HCT116 (cell line): ENCODE data around the gene NEUROG1. TPM values are rescaled to one million over a fixed set of nuclear protein-coding genes. Genes with fewer than 3 reads are reported as not detected.

Source experiments
- ATAC-seq: fragments of 200-7000 bp; cut with Tn5 transposase; 2 replicates; pipeline ENCODE4 v1.9.1; 2020; ENCODE audit warnings: mild to moderate bottlenecking, moderate library complexity
- BruUV-seq: library from RNA; stranded (reverse); fragments of 400-500 nt; replicated peaks from 2 replicates; lab custom pipeline; 2021; lab: Mats Ljungman, UMichigan
- CTCF ChIA-PET: fragments of 300-600 bp; sonication (Branson Sonifier 250); formaldehyde crosslinking; loops from one replicate; lab custom pipeline; 2021; ENCODE audit warnings: antibody characterized with exemption; lab: Charles Lee
- POLR2A ChIA-PET: fragments of 300-600, 350-600 bp; sonication (Branson Sonifier 250); formaldehyde crosslinking; loops from one replicate; lab custom pipeline; 2021; ENCODE audit warnings: antibody characterized with exemption; lab: Charles Lee
- RAD21 ChIA-PET, 2 experiments: fragments of 300-600 bp; sonication (Branson Sonifier 250); formaldehyde crosslinking; loops; one replicate each; lab custom pipeline; 2023; ENCODE audit warnings: low total read pairs in 2 of 2; ENCODE audit not compliant: uncharacterized antibody in 2 of 2, unreplicated experiment in 2 of 2, low non-redundant PET in 1 of 2; lab: Charles Lee
- DNase-seq: peaks from one replicate; pipeline ENCODE4 v3.0.0-alpha.2; 2010; ENCODE audit warnings: low read depth, low spot score
- H2AFZ ChIP-seq: fragments of 200-600 bp; shearing (Covaris generic), sonication (generic); 2 replicates; pipeline ENCODE4 v1.6.1; 2017; ENCODE audit warnings: low read depth, mixed run types, mixed read lengths, antibody characterized with exemption, low read length; ENCODE audit not compliant: poor library complexity, severe bottlenecking
- H3K27ac ChIP-seq: 2 replicates; pipeline ENCODE4 v1.5.1; 2012; ENCODE audit warnings: low read depth, low read length
- H3K27me3 ChIP-seq: fragments of 200-600 bp; sonication (generic); 2 replicates; pipeline ENCODE4 v1.6.1; 2016; ENCODE audit warnings: mixed run types, low read length, mixed read lengths; ENCODE audit not compliant: insufficient read depth
- H3K36me3 ChIP-seq, 2 experiments: fragments of 200-500 bp in 1 of 2; fragments of 200-600 bp in 1 of 2; sonication (Bioruptor generic) in 1 of 2; sonication (generic) in 1 of 2; 2 replicates each; pipeline versions ENCODE4 v1.5.1 to v1.6.1; 2014 to 2016; ENCODE audit warnings: low read length in 2 of 2, inconsistent platforms in 1 of 2, mixed read lengths in 1 of 2, mixed run types in 1 of 2; ENCODE audit not compliant: insufficient read depth in 2 of 2, control insufficient read depth in 1 of 2
- H3K4me1 ChIP-seq, 2 experiments: fragments of 200-600 bp in 1 of 2; sonication (generic) in 1 of 2; 2 replicates each; pipeline versions ENCODE4 v1.5.1 to v1.6.1; 2012 to 2017; ENCODE audit warnings: low read length in 2 of 2, inconsistent platforms in 1 of 2, mild to moderate bottlenecking in 1 of 2, mixed read lengths in 1 of 2, mixed run types in 1 of 2, moderate library complexity in 1 of 2; ENCODE audit not compliant: insufficient read depth in 2 of 2, control insufficient read depth in 1 of 2
- H3K4me2 ChIP-seq: fragments of 200-600 bp; sonication (generic); 2 replicates; pipeline ENCODE4 v1.6.1; 2017; ENCODE audit warnings: mixed run types, low read length, mixed read lengths
- H3K4me3 ChIP-seq, 2 experiments: fragments of 200-600 bp in 1 of 2; sonication (generic) in 1 of 2; replicated peaks in 1 of 2; 2 replicates each; pipeline ENCODE4 v1.5.1; 2011 to 2016; ENCODE audit warnings: low read length in 2 of 2, control low read depth in 1 of 2, low read depth in 1 of 2, mild to moderate bottlenecking in 1 of 2, mixed read lengths in 1 of 2, mixed run types in 1 of 2
- H3K79me2 ChIP-seq: fragments of 200-600 bp; sonication (generic); 2 replicates; pipeline ENCODE4 v1.6.1; 2017; ENCODE audit warnings: mild to moderate bottlenecking, mixed run types, low read length, moderate library complexity, mixed read lengths; ENCODE audit not compliant: insufficient read depth
- H3K9ac ChIP-seq: fragments of 200-600 bp; sonication (generic); 2 replicates; pipeline ENCODE4 v1.6.1; 2016; ENCODE audit warnings: low read length, mixed read lengths
- H3K9me2 ChIP-seq: fragments of 200-600 bp; sonication (generic), shearing (Covaris generic); 2 replicates; pipeline ENCODE4 v1.6.1; 2017; ENCODE audit warnings: mixed run types, mild to moderate bottlenecking, moderate library complexity; ENCODE audit not compliant: insufficient read depth
- H3K9me3 ChIP-seq, 2 experiments: fragments of 200-500 bp in 1 of 2; fragments of 200-600 bp in 1 of 2; sonication (Bioruptor generic) in 1 of 2; sonication (generic) in 1 of 2; 2 replicates each; pipeline ENCODE4 v1.6.1; 2014 to 2017; ENCODE audit warnings: low read length in 2 of 2, mixed read lengths in 2 of 2, inconsistent platforms in 1 of 2, low read depth in 1 of 2, mild to moderate bottlenecking in 1 of 2, mixed run types in 1 of 2, moderate library complexity in 1 of 2; ENCODE audit not compliant: control insufficient read depth in 1 of 2, insufficient read depth in 1 of 2
- H4K20me1 ChIP-seq: fragments of 200-600 bp; sonication (generic), shearing (Covaris generic); 2 replicates; pipeline ENCODE4 v1.6.1; 2017; ENCODE audit warnings: mixed run types, mild to moderate bottlenecking, moderate library complexity; ENCODE audit not compliant: insufficient read depth
- CBX3 ChIP-seq: IDR thresholded peaks from 2 replicates; pipeline ENCODE4 v1.6.1; 2012; ENCODE audit warnings: low read depth
- CEBPB ChIP-seq: IDR thresholded peaks from 2 replicates; pipeline ENCODE4 v1.6.1; 2012; ENCODE audit warnings: low read depth
- CTCF ChIP-seq, 3 experiments: fragments of 200-600 bp in 1 of 3; sonication (generic) in 1 of 3; IDR thresholded peaks in 2 of 3; conservative IDR thresholded peaks in 1 of 3; 2 replicates each; pipeline ENCODE4 v1.5.1; 2012 to 2017; ENCODE audit warnings: low read depth in 2 of 3, low read length in 2 of 3, antibody characterized with exemption in 1 of 3, borderline replicate concordance in 1 of 3, control low read depth in 1 of 3, mild to moderate bottlenecking in 1 of 3, mixed read lengths in 1 of 3, mixed run types in 1 of 3, moderate library complexity in 1 of 3; ENCODE audit not compliant: insufficient read depth in 1 of 3
- EGR1 ChIP-seq: IDR thresholded peaks from 2 replicates; pipeline ENCODE4 v1.6.1; 2012; ENCODE audit warnings: low read depth
- EZH2phosphoT487 ChIP-seq: fragments of 200-600 bp; IDR thresholded peaks from 2 replicates; pipeline ENCODE4 v1.6.1; 2018; ENCODE audit warnings: antibody characterized with exemption, borderline replicate concordance
- FOSL1 ChIP-seq: IDR thresholded peaks from 2 replicates; pipeline ENCODE4 v1.6.1; 2012; ENCODE audit warnings: low read depth
- JUND ChIP-seq: IDR thresholded peaks from 2 replicates; pipeline ENCODE4 v1.6.1; 2012
- MAX ChIP-seq: IDR thresholded peaks from 2 replicates; pipeline ENCODE4 v1.6.1; 2012
- POLR2A ChIP-seq: IDR thresholded peaks from 2 replicates; pipeline ENCODE4 v1.7.0; 2011; ENCODE audit warnings: borderline replicate concordance; ENCODE audit not compliant: insufficient read depth, insufficient read length; ENCODE audit errors: extremely low read depth
- POLR2AphosphoS5 ChIP-seq: IDR thresholded peaks from 2 replicates; pipeline ENCODE4 v1.6.1; 2011; ENCODE audit warnings: mild to moderate bottlenecking, low read depth, low read length, moderate library complexity
- RAD21 ChIP-seq: IDR thresholded peaks from 2 replicates; pipeline ENCODE4 v1.6.1; 2012; ENCODE audit warnings: low read depth, mild to moderate bottlenecking
- SIN3A ChIP-seq: IDR thresholded peaks from 2 replicates; pipeline ENCODE4 v1.6.1; 2012; ENCODE audit warnings: low read depth
- SP1 ChIP-seq: IDR thresholded peaks from 2 replicates; pipeline ENCODE4 v1.6.1; 2012; ENCODE audit warnings: low read depth
- TCF7L2 ChIP-seq: IDR thresholded peaks from 2 replicates; pipeline ENCODE4 v1.7.0; 2011; ENCODE audit warnings: borderline replicate concordance, inconsistent platforms; ENCODE audit not compliant: insufficient read depth, insufficient read length; ENCODE audit errors: extremely low read depth
- YY1 ChIP-seq: IDR thresholded peaks from 2 replicates; pipeline ENCODE4 v1.6.1; 2011; ENCODE audit warnings: low read length, low read depth, moderate library complexity, mild to moderate bottlenecking; ENCODE audit not compliant: insufficient replicate concordance; ENCODE audit errors: extremely low read depth
- ZFX ChIP-seq: fragments of 450-650 bp; IDR thresholded peaks from 2 replicates; pipeline ENCODE4 v1.6.1; 2017
- ZNF274 ChIP-seq: fragments of 200-500 bp; sonication (Bioruptor generic); IDR thresholded peaks from 2 replicates; pipeline ENCODE4 v1.6.1; 2014; ENCODE audit warnings: mild to moderate bottlenecking, low read depth, low read length, inconsistent platforms
- intact Hi-C: fragments of 100-400 bp; cut with micrococcal nuclease; formaldehyde crosslinking; loops from 2 replicates; pipeline ENCODE4 v1.10.0; 2022
- total RNA-seq: library from RNA; stranded (reverse); gene quantifications from one replicate; pipeline ENCODE4 v1.2.1, GENCODE V29; 2021; ENCODE audit not compliant: unreplicated experiment
- TF ChIP-seq, protein P1 (sequence below): IDR thresholded peaks from 2 replicates; pipeline ENCODE4 v1.6.1; 2012

Gene NEUROG1
- total RNA-seq, 1 experiment from 2014 or later, result not detected

- no peak for TF ChIP-seq MAX
- TF ChIP-seq SIN3A, result no peak
- no peak for TF ChIP-seq CTCF (IDR thresholded peaks at IDR 0.05 in 2 of 3, conservative IDR thresholded peaks at IDR 0.05 in 1 of 3; ENCODE audit: borderline replicate concordance in 1 of 3, insufficient read depth in 1 of 3, low read depth in 2 of 3, low read length in 2 of 3)
- no peak for TF ChIP-seq ZNF274
- no peak for TF ChIP-seq ZFX
- TF ChIP-seq, all 23 proteins: peak for 0
These were observed 10.3 kb upstream of the NEUROG1 start (continued) for GRCh38 chr5:135546101-135546500.

DNA sequence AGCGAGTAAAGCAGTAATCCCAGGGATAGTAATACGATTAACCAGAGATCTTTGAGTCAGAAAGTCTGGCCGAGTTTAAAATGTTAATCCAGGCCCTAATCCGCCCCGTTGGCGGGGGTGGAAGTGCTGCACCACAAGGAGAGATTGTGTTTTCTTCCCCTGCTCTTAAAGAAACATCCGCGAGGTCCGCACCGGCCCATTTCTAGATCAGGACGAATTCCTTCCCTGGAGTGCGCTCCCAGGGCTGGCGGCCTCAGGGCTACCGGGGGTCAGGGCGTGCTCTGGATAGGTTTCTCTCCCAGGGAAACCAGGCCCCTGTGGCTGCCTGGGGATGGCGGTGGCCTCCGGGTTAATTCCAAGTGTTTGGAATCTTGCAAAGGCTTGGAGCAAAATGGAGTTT is 9.3 kb upstream of the NEUROG1 start:
- no peak for ATAC-seq
- ChIA-PET RAD21 (no interaction called here), POLR2A (no interaction called here)

More for the DNA sequence above, 9.3 kb upstream of the NEUROG1 start:
- TF ChIP-seq, protein P1, sequence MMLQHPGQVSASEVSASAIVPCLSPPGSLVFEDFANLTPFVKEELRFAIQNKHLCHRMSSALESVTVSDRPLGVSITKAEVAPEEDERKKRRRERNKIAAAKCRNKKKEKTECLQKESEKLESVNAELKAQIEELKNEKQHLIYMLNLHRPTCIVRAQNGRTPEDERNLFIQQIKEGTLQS, result no peak
- TF ChIP-seq EZH2phosphoT487, result no peak
- TF ChIP-seq TCF7L2, result no peak
- no peak for TF ChIP-seq JUND
- TF ChIP-seq SIN3A, result no peak
- TF ChIP-seq POLR2A, result no peak
- no peak for TF ChIP-seq MAX
- TF ChIP-seq POLR2AphosphoS5, result no peak
- TF ChIP-seq EGR1, result no peak
- TF ChIP-seq ZFX, result no peak
- TF ChIP-seq CTCF (IDR thresholded peaks at IDR 0.05 in 2 of 3, conservative IDR thresholded peaks at IDR 0.05 in 1 of 3; ENCODE audit: borderline replicate concordance in 1 of 3, insufficient read depth in 1 of 3, low read depth in 2 of 3, low read length in 2 of 3), result no peak
- TF ChIP-seq YY1, result no peak
- no peak for TF ChIP-seq RAD21
- no peak for TF ChIP-seq FOSL1
- no peak for TF ChIP-seq SP1
- TF ChIP-seq CEBPB, result no peak
- no peak for TF ChIP-seq CBX3
- Histone ChIP-seq H2AFZ (no peak overlapping the region), H3K4me1 (no peaks in the 10 kb centered on the region), H3K36me3 (no peaks in the 10 kb centered on the region), H3K9me2 (no peaks in the 10 kb centered on the region), H3K27ac (no peak overlapping the region), H3K4me3 (no peak overlapping the region), H3K9ac (no peak overlapping the region), H4K20me1 (no peaks in the 10 kb centered on the region), H3K79me2 (no peaks in the 10 kb centered on the region), H3K9me3 (no peaks in the 10 kb centered on the region), H3K4me2 (no peak overlapping the region), H3K27me3 (peaks cover 12% of the 10 kb centered on the region; the same call in 1 of the 2 replicates)
- CTCF ChIA-PET, result no interaction called here
- DNase-seq, result no peak
- no TSS peak for BruUV-seq
- intact Hi-C loops, result no loop called here
